ENCODE results near the gene PDE4D. TPM values are rescaled to one million over a fixed set of nuclear protein-coding genes. Genes with fewer than 3 reads are reported as not detected.

PDE4D gene
- total RNA-seq, 1 experiment from 2014 or later: 3.3 TPM

DNA sequence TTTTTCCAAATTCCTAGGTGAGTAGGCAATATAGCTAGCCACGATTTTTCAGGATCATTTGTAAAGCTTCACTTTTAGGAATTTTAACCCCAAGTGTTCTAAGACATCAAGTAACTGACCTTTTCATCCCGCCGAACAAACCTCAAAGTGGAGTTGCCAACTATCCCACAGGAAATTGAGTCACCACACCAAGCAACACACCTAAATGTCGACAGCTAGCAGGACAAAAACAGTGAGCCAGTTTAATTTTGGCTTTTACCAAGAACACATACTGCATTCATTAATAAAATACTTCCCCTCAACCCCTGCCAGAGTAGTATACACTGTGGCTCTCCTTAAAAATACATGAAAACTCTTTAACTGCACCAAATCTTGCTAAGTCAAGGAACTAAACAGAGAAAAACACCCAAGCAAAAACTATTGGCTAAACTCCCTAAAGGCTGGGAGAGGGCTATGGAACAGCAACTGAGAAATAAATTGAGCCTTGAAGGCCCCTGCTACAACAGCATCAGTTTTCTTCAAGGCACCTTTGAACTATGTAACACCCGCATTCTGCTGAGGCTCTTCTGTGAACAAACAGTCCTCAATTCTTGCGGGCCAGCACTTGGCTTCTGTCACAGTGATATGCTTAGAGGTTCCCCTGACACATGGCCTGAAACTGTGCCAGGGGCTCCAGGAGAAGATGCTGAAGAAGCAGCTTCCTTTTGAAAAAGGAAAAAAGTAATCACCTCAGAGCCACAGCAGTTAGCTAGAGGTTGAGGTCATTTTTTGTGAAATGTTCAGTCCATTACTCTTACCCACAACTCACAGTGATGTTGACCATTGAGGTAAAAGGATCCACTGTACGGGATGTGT is 851.1 kb downstream of the PDE4D start (continued):
- TF ChIP-seq, protein P1, sequence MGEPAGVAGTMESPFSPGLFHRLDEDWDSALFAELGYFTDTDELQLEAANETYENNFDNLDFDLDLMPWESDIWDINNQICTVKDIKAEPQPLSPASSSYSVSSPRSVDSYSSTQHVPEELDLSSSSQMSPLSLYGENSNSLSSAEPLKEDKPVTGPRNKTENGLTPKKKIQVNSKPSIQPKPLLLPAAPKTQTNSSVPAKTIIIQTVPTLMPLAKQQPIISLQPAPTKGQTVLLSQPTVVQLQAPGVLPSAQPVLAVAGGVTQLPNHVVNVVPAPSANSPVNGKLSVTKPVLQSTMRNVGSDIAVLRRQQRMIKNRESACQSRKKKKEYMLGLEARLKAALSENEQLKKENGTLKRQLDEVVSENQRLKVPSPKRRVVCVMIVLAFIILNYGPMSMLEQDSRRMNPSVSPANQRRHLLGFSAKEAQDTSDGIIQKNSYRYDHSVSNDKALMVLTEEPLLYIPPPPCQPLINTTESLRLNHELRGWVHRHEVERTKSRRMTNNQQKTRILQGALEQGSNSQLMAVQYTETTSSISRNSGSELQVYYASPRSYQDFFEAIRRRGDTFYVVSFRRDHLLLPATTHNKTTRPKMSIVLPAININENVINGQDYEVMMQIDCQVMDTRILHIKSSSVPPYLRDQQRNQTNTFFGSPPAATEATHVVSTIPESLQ (CRISPR knock-in tag; IDR thresholded peaks at IDR 0.05): no peak
- TF ChIP-seq, protein P2, sequence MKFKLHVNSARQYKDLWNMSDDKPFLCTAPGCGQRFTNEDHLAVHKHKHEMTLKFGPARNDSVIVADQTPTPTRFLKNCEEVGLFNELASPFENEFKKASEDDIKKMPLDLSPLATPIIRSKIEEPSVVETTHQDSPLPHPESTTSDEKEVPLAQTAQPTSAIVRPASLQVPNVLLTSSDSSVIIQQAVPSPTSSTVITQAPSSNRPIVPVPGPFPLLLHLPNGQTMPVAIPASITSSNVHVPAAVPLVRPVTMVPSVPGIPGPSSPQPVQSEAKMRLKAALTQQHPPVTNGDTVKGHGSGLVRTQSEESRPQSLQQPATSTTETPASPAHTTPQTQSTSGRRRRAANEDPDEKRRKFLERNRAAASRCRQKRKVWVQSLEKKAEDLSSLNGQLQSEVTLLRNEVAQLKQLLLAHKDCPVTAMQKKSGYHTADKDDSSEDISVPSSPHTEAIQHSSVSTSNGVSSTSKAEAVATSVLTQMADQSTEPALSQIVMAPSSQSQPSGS (CRISPR knock-in tag; IDR thresholded peaks at IDR 0.05; ENCODE audit: borderline replicate concordance, low read depth): no peak
- TF ChIP-seq ATF1 (CRISPR knock-in tag; IDR thresholded peaks at IDR 0.05) (no peak), NFYB (CRISPR knock-in tag; conservative IDR thresholded peaks at IDR 0.05; ENCODE audit: low read depth) (no peak), NFE2L1 (CRISPR knock-in tag; IDR thresholded peaks at IDR 0.05) (no peak)
- TF ChIP-seq, protein P3, sequence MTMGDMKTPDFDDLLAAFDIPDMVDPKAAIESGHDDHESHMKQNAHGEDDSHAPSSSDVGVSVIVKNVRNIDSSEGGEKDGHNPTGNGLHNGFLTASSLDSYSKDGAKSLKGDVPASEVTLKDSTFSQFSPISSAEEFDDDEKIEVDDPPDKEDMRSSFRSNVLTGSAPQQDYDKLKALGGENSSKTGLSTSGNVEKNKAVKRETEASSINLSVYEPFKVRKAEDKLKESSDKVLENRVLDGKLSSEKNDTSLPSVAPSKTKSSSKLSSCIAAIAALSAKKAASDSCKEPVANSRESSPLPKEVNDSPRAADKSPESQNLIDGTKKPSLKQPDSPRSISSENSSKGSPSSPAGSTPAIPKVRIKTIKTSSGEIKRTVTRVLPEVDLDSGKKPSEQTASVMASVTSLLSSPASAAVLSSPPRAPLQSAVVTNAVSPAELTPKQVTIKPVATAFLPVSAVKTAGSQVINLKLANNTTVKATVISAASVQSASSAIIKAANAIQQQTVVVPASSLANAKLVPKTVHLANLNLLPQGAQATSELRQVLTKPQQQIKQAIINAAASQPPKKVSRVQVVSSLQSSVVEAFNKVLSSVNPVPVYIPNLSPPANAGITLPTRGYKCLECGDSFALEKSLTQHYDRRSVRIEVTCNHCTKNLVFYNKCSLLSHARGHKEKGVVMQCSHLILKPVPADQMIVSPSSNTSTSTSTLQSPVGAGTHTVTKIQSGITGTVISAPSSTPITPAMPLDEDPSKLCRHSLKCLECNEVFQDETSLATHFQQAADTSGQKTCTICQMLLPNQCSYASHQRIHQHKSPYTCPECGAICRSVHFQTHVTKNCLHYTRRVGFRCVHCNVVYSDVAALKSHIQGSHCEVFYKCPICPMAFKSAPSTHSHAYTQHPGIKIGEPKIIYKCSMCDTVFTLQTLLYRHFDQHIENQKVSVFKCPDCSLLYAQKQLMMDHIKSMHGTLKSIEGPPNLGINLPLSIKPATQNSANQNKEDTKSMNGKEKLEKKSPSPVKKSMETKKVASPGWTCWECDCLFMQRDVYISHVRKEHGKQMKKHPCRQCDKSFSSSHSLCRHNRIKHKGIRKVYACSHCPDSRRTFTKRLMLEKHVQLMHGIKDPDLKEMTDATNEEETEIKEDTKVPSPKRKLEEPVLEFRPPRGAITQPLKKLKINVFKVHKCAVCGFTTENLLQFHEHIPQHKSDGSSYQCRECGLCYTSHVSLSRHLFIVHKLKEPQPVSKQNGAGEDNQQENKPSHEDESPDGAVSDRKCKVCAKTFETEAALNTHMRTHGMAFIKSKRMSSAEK (CRISPR knock-in tag; IDR thresholded peaks at IDR 0.05; ENCODE audit: borderline replicate concordance): no peak

DNA sequence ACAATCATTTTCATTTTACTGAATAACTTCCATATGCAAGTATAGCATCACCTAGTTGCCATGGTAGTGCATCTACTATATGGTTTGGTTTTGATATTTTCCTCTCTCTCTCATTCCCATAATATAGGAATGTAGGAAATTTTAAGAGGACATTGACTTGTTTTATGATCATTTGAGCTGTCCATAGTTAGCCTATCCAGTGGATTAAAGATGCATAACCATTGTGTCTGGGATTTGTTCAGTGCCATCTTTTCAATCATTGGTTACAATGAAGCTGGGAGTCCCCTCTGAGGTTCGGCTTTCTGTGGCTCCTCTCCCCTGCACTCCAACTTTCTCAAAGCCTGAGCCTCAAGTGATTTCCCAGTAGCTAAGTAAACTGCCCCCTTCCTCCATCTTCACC is 852.2 kb downstream of the PDE4D start:
- no peak overlapping the region for H3K27ac Mint-ChIP-seq
- H3K4me1 Mint-ChIP-seq: peaks cover 22% of the 10 kb centered on the region
- ATAC-seq (no peak), DNase-seq (ENCODE audit: low spot score) (no peak)
- no peak overlapping the region for H3K4me3 Mint-ChIP-seq
- H3K27me3 Mint-ChIP-seq (ENCODE audit: low read depth): peaks cover 52% of the 10 kb centered on the region
- peaks cover 3% of the 10 kb centered on the region; the same call in 1 of the 2 replicates for H3K9me3 Mint-ChIP-seq
- TF ChIP-seq TEAD4 (CRISPR knock-in tag; IDR thresholded peaks at IDR 0.05): no peak
- no peak for TF ChIP-seq ELF4 (CRISPR knock-in tag; IDR thresholded peaks at IDR 0.05; ENCODE audit: low read depth)
- TF ChIP-seq SOX15 (CRISPR knock-in tag; IDR thresholded peaks at IDR 0.05): no peak
- no peak for TF ChIP-seq ZNF416 (CRISPR knock-in tag; IDR thresholded peaks at IDR 0.05)
- TF ChIP-seq, protein P4, sequence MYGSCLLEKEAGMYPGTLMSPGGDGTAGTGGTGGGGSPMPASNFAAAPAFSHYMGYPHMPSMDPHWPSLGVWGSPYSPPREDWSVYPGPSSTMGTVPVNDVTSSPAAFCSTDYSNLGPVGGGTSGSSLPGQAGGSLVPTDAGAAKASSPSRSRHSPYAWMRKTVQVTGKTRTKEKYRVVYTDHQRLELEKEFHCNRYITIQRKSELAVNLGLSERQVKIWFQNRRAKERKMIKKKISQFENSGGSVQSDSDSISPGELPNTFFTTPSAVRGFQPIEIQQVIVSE (CRISPR knock-in tag; IDR thresholded peaks at IDR 0.05; ENCODE audit: borderline replicate concordance): no peak
- no peak for TF ChIP-seq ZNF263 (CRISPR knock-in tag; IDR thresholded peaks at IDR 0.05; ENCODE audit: low read depth)
- TF ChIP-seq, protein P5, sequence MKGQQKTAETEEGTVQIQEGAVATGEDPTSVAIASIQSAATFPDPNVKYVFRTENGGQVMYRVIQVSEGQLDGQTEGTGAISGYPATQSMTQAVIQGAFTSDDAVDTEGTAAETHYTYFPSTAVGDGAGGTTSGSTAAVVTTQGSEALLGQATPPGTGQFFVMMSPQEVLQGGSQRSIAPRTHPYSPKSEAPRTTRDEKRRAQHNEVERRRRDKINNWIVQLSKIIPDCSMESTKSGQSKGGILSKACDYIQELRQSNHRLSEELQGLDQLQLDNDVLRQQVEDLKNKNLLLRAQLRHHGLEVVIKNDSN (CRISPR knock-in tag; IDR thresholded peaks at IDR 0.05): no peak
- TF ChIP-seq, protein P6, sequence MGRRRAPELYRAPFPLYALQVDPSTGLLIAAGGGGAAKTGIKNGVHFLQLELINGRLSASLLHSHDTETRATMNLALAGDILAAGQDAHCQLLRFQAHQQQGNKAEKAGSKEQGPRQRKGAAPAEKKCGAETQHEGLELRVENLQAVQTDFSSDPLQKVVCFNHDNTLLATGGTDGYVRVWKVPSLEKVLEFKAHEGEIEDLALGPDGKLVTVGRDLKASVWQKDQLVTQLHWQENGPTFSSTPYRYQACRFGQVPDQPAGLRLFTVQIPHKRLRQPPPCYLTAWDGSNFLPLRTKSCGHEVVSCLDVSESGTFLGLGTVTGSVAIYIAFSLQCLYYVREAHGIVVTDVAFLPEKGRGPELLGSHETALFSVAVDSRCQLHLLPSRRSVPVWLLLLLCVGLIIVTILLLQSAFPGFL (CRISPR knock-in tag; IDR thresholded peaks at IDR 0.05; ENCODE audit: borderline replicate concordance): no peak
- no peak for TF ChIP-seq NFE2L1 (CRISPR knock-in tag; IDR thresholded peaks at IDR 0.05)
- TF ChIP-seq, protein P7, sequence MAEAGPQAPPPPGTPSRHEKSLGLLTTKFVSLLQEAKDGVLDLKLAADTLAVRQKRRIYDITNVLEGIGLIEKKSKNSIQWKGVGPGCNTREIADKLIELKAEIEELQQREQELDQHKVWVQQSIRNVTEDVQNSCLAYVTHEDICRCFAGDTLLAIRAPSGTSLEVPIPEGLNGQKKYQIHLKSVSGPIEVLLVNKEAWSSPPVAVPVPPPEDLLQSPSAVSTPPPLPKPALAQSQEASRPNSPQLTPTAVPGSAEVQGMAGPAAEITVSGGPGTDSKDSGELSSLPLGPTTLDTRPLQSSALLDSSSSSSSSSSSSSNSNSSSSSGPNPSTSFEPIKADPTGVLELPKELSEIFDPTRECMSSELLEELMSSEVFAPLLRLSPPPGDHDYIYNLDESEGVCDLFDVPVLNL (CRISPR knock-in tag; IDR thresholded peaks at IDR 0.05; ENCODE audit: borderline replicate concordance, low read depth): no peak
- TF ChIP-seq ZNF317 (CRISPR knock-in tag; IDR thresholded peaks at IDR 0.05; ENCODE audit: borderline replicate concordance, low read depth): no peak
- no peak for TF ChIP-seq ZNF138 (CRISPR knock-in tag; conservative IDR thresholded peaks at IDR 0.05)
- no peak for TF ChIP-seq ESRRA (CRISPR knock-in tag; IDR thresholded peaks at IDR 0.05; ENCODE audit: borderline replicate concordance)
- no peak for TF ChIP-seq MXD4 (CRISPR knock-in tag; IDR thresholded peaks at IDR 0.05; ENCODE audit: borderline replicate concordance)
- no peak for TF ChIP-seq HMGA2 (CRISPR knock-in tag; IDR thresholded peaks at IDR 0.05)
- CTCF ChIA-PET: interaction anchor here (0.6 to 0.7 kb wide), 2 partner anchors 133 to 663 kb away, joined by 3 to 5 read pairs; no protein-coding TSS in a partner anchor
- H3K36me3 Mint-ChIP-seq: no peaks in the 10 kb centered on the region
- POLR2A ChIA-PET: no interaction called here
